Endodermal cell (in vitro differentiated cells): ENCODE measurements around the gene CHD9. TPM values are rescaled to one million over a fixed set of nuclear protein-coding genes. Genes with fewer than 3 reads are reported as not detected.

Experiments
- DNase-seq: peaks from one replicate; pipeline ENCODE4 v3.0.0-alpha.2; 2017
- H3K27ac ChIP-seq: 2 replicates; pipeline ENCODE4 v1.5.1; 2013; ENCODE audit warnings: mild to moderate bottlenecking, low read depth, low read length, moderate library complexity
- H3K27me3 ChIP-seq: 2 replicates; pipeline ENCODE4 v1.6.1; 2013; ENCODE audit warnings: mild to moderate bottlenecking, low read length, moderate library complexity; ENCODE audit not compliant: insufficient read depth, control insufficient read depth, poor library complexity, severe bottlenecking
- H3K36me3 ChIP-seq: 2 replicates; pipeline ENCODE4 v1.7.0; 2013; ENCODE audit warnings: mild to moderate bottlenecking, low read length, moderate library complexity; ENCODE audit not compliant: control insufficient read depth, insufficient read depth
- H3K4me1 ChIP-seq: one replicate; pipeline ENCODE4 v1.7.0; 2013; ENCODE audit warnings: low read length; ENCODE audit not compliant: control insufficient read depth, insufficient read depth
- H3K4me3 ChIP-seq: 2 replicates; pipeline ENCODE4 v1.5.1; 2013; ENCODE audit warnings: mild to moderate bottlenecking, low read length, moderate library complexity
- H3K9ac ChIP-seq: 2 replicates; pipeline ENCODE4 v1.6.1; 2013; ENCODE audit warnings: mild to moderate bottlenecking, low read length, moderate library complexity; ENCODE audit not compliant: poor library complexity, severe bottlenecking; ENCODE audit errors: extremely low read depth
- H3K9me3 ChIP-seq: 2 replicates; pipeline ENCODE4 v1.6.1; 2013; ENCODE audit warnings: mild to moderate bottlenecking, low read length, moderate library complexity; ENCODE audit not compliant: control insufficient read depth
- H3K27ac Mint-ChIP-seq: 2 replicates; pipeline ENCODE4 v1.8.0; 2020; ENCODE audit warnings: mixed read lengths
- H3K27me3 Mint-ChIP-seq: 2 replicates; pipeline ENCODE4 v1.8.0; 2021; ENCODE audit warnings: mild to moderate bottlenecking, mixed read lengths; ENCODE audit not compliant: insufficient read depth
- H3K36me3 Mint-ChIP-seq: 2 replicates; pipeline ENCODE4 v1.8.0; 2020; ENCODE audit warnings: low read depth, mixed read lengths
- H3K4me1 Mint-ChIP-seq: 2 replicates; pipeline ENCODE4 v1.8.0; 2020; ENCODE audit warnings: mixed read lengths
- H3K4me3 Mint-ChIP-seq: 2 replicates; pipeline ENCODE4 v1.8.0; 2020; ENCODE audit warnings: mild to moderate bottlenecking, moderate library complexity, mixed read lengths
- H3K9me3 Mint-ChIP-seq: 2 replicates; pipeline ENCODE4 v1.8.0; 2020; ENCODE audit warnings: mild to moderate bottlenecking, mixed read lengths
- WGBS, 2 experiments: methylation state at CpG; one replicate each; pipeline versions ENCODE4 v1.1.5 to v1.1.7; 2013; ENCODE audit warnings: missing lambda C conversion rate in 2 of 2, mixed read lengths in 1 of 2; ENCODE audit not compliant: insufficient coverage in 1 of 2, insufficient read length in 1 of 2; 5-methylcytosine and 5-hydroxymethylcytosine counted together
- total RNA-seq, 2 donors: library from RNA; stranded (reverse); fragmentation: NEBNext Ultra II Directional in 1 of 2; extraction: Animal tissue kit (Norgen Biotek cat#: 25700) in 1 of 2; gene quantifications; 2 replicates in 1 of 2; 3 replicates in 1 of 2; pipeline ENCODE4 v1.2.1, GENCODE V29; 2021
- TF ChIP-seq, protein P1 (sequence below): fragments of 200-600 bp; sonication (generic); conservative IDR thresholded peaks from 2 replicates; pipeline ENCODE4 v1.5.0; 2021; ENCODE audit warnings: antibody characterized with exemption, mild to moderate bottlenecking

CHD9 gene
- total RNA-seq, 2 donors from 2014 or later: 36.8 to 40.5 TPM

DNA sequence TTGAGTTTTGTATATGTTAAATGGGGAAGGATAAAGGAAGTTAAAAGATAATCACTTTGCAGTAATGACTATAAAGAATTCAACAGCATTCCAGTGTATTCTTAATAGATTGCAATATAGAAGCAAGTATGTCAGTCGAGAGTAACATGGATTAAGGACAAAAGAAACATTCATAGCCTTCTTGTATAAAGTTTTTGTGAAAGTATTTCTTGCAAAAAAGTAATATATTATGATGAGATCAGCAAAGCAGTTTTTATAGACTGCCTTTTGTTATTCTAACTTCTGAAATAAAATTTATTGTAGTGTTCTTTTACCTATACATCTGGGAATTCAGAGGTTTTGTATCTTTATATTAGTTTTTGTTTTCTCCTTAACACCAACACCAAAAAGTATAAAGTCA is 194.5 kb downstream of the CHD9 start:
- Mint-ChIP-seq H3K36me3 (peaks cover 41% of the 10 kb centered on the region), H3K9me3 (no peaks in the 10 kb centered on the region), H3K27ac (no peak overlapping the region), H3K4me1 (no peaks in the 10 kb centered on the region), H3K4me3 (no peak overlapping the region), H3K27me3 (no peaks in the 10 kb centered on the region)
- no peak for DNase-seq
- Histone ChIP-seq H3K36me3 (peaks cover 89% of the 10 kb centered on the region), H3K4me1 (no peaks in the 10 kb centered on the region), H3K27ac (no peak overlapping the region), H3K4me3 (no peak overlapping the region), H3K9me3 (peaks cover 10% of the 10 kb centered on the region), H3K27me3 (no peaks in the 10 kb centered on the region), H3K9ac (no peak overlapping the region)
- TF ChIP-seq, protein P1, sequence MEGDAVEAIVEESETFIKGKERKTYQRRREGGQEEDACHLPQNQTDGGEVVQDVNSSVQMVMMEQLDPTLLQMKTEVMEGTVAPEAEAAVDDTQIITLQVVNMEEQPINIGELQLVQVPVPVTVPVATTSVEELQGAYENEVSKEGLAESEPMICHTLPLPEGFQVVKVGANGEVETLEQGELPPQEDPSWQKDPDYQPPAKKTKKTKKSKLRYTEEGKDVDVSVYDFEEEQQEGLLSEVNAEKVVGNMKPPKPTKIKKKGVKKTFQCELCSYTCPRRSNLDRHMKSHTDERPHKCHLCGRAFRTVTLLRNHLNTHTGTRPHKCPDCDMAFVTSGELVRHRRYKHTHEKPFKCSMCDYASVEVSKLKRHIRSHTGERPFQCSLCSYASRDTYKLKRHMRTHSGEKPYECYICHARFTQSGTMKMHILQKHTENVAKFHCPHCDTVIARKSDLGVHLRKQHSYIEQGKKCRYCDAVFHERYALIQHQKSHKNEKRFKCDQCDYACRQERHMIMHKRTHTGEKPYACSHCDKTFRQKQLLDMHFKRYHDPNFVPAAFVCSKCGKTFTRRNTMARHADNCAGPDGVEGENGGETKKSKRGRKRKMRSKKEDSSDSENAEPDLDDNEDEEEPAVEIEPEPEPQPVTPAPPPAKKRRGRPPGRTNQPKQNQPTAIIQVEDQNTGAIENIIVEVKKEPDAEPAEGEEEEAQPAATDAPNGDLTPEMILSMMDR: no peak
- WGBS, 2 experiments: 100% methylated on average over 1 of the region's 1 CpG

DNA sequence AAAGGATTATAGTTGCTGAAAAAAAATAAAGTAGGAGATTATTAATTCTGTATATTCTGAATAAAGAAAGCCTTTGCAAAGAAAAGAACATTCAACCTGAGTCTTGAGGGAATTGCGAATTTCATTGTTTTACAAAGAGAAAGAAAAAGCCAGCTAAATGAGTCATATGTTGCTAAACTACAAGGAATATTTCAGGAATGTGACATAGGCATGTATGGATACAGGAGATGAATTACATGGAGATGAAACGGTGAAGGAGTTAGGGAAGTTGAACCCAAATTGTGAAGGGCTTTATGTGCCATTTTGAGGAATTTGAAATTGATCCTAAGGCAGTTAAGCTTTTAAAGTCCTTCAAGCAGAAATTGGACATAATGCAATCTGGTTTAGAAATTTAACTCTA is 202.2 kb downstream of the CHD9 start:
- peaks cover 9% of the 10 kb centered on the region for H3K9me3 Mint-ChIP-seq

DNA sequence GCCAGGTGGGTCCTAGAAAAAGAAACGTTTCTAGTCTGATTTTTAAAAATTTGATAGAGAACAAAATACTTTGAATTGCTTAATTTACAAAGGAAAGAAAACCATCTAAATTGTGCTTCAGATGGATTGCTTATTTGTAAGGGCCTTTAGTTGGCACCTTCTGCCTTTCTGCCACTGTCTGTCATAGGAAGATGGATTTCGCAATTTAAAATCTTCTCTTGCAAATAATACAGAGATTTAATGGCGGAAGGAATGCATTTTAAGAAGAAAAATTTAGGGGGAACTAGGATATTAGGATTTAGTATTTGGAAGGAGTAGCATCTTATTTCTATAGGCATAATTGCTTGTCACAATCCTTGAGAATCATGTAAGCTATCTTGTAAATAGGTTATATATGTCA is 204.0 kb downstream of the CHD9 start:
- no peaks in the 10 kb centered on the region for H3K4me1 ChIP-seq
- peaks cover 17% of the 10 kb centered on the region for H3K9me3 ChIP-seq
- Mint-ChIP-seq H3K36me3 (peaks cover 54% of the 10 kb centered on the region), H3K27me3 (no peaks in the 10 kb centered on the region), H3K27ac (no peak overlapping the region), H3K9me3 (peaks cover 9% of the 10 kb centered on the region), H3K4me3 (no peak overlapping the region), H3K4me1 (no peaks in the 10 kb centered on the region)
- no peaks in the 10 kb centered on the region for H3K27me3 ChIP-seq
- TF ChIP-seq, protein P1: no peak
- peaks cover 91% of the 10 kb centered on the region for H3K36me3 ChIP-seq
- 89 to 100% methylated on average over 1 to 3 of the region's 3 CpGs for WGBS, 2 experiments
- no peak overlapping the region for H3K4me3 ChIP-seq
- H3K27ac ChIP-seq: no peak overlapping the region
- no peak overlapping the region for H3K9ac ChIP-seq
- no peak for DNase-seq

More for the DNA sequence above, 202.2 kb downstream of the CHD9 start:
- no peak overlapping the region for H3K9ac ChIP-seq
- Mint-ChIP-seq H3K27me3 (no peaks in the 10 kb centered on the region), H3K4me1 (no peaks in the 10 kb centered on the region), H3K27ac (no peak overlapping the region), H3K36me3 (peaks cover 66% of the 10 kb centered on the region), H3K4me3 (no peak overlapping the region)
- H3K27me3 ChIP-seq: no peaks in the 10 kb centered on the region
- TF ChIP-seq, protein P1: no peak
- DNase-seq: no peak
- no peak overlapping the region for H3K4me3 ChIP-seq
- H3K9me3 ChIP-seq: peaks cover 17% of the 10 kb centered on the region
- WGBS, 2 experiments: 86 to 100% methylated on average over 2 of the region's 2 CpGs
- H3K36me3 ChIP-seq: peaks cover 87% of the 10 kb centered on the region
- no peaks in the 10 kb centered on the region for H3K4me1 ChIP-seq
- H3K27ac ChIP-seq: no peak overlapping the region
